ENCODE data around the gene MACO1. TPM values are rescaled to one million over a fixed set of nuclear protein-coding genes. Genes with fewer than 3 reads are reported as not detected.

Gene MACO1
- total and polyA plus RNA-seq, 2 experiments from 2014 or later, result 12.4 to 16.8 TPM

- H3K27ac ChIP-seq, result no peak overlapping the region
- H3K4me3 ChIP-seq, result no peak overlapping the region
- no peak for TF ChIP-seq EZH2 (IDR thresholded peaks at IDR 0.05; ENCODE audit: insufficient read depth, poor library complexity, severe bottlenecking)
- no peak for TF ChIP-seq EZH2phosphoT487 (IDR thresholded peaks at IDR 0.05; ENCODE audit: insufficient read depth, low read depth)
- H3K4me2 ChIP-seq (ENCODE audit: unreplicated experiment), result no peak overlapping the region
- H3K9me3 ChIP-seq (ENCODE audit: low read depth), result no peaks in the 10 kb centered on the region
- no peak overlapping the region for H2AFZ ChIP-seq
- H4K20me1 ChIP-seq (ENCODE audit: insufficient read depth), result no peaks in the 10 kb centered on the region
- H3K9me2 ChIP-seq (ENCODE audit: insufficient read depth), result no peaks in the 10 kb centered on the region
- H3K4me1 ChIP-seq (ENCODE audit: insufficient read depth), result no peaks in the 10 kb centered on the region
- no peak overlapping the region for H3K9ac ChIP-seq
- in situ Hi-C loops (cut with MboI), result loop anchor here (10.0 kb wide), 1 partner anchor 115 kb away; no protein-coding TSS in a partner anchor
- peak; percentile 95 for DNase-seq
- no peaks in the 10 kb centered on the region for H3K79me2 ChIP-seq (ENCODE audit: insufficient read depth)
- H3K36me3 ChIP-seq (ENCODE audit: low read depth), result no peaks in the 10 kb centered on the region
- no peaks in the 10 kb centered on the region for H3K27me3 ChIP-seq (replicated peaks; ENCODE audit: insufficient read depth)
- 35 to 42% methylated on average over 5 of the region's 5 CpGs for whole genome bisulfite sequencing, 2 experiments (ENCODE audit: low coverage in 1 of 2, low lambda C conversion rate in 2 of 2, missing lambda C conversion rate in 2 of 2)
- H3F3A ChIP-seq (ENCODE audit: insufficient read depth), result peaks cover 6% of the 10 kb centered on the region; the same call in 1 of the 2 replicates
Observed at GRCh38 chr1:25519624-25520023, 88.9 kb downstream of the MACO1 start.

GRCh38 chr1:25520446-25521061, 89.9 kb downstream of the MACO1 start:
- Histone ChIP-seq H3K9me3 (ENCODE audit: low read depth) (no peaks in the 10 kb centered on the region), H3K79me2 (ENCODE audit: insufficient read depth) (no peaks in the 10 kb centered on the region), H3K4me2 (ENCODE audit: unreplicated experiment) (no peak overlapping the region), H4K20me1 (ENCODE audit: insufficient read depth) (no peaks in the 10 kb centered on the region), H3K9ac (no peak overlapping the region), H2AFZ (no peak overlapping the region), H3F3A (ENCODE audit: insufficient read depth) (peaks cover 6% of the 10 kb centered on the region; the same call in 1 of the 2 replicates), H3K36me3 (ENCODE audit: low read depth) (no peaks in the 10 kb centered on the region), H3K27me3 (replicated peaks; ENCODE audit: insufficient read depth) (peaks cover 6% of the 10 kb centered on the region; the same call in 1 of the 2 replicates), H3K4me3 (no peak overlapping the region), H3K9me2 (ENCODE audit: insufficient read depth) (no peaks in the 10 kb centered on the region), H3K27ac (no peak overlapping the region), H3K4me1 (ENCODE audit: insufficient read depth) (no peaks in the 10 kb centered on the region)
- no peak for TF ChIP-seq EZH2phosphoT487 (IDR thresholded peaks at IDR 0.05; ENCODE audit: insufficient read depth, low read depth)
- no peak for TF ChIP-seq EZH2 (IDR thresholded peaks at IDR 0.05; ENCODE audit: insufficient read depth, poor library complexity, severe bottlenecking)
- 18 to 20% methylated on average over 4 of the region's 4 CpGs for WGBS, 2 experiments (ENCODE audit: low coverage in 1 of 2, low lambda C conversion rate in 2 of 2, missing lambda C conversion rate in 2 of 2)
- in situ Hi-C loops (cut with MboI), result no loop called here
- peak; percentile 71 for DNase-seq

- in situ Hi-C loops (cut with MboI), result no loop called here
- peak; percentile 45 for DNase-seq
Observed at GRCh38 chr1:25522031-25522655, 91.4 kb downstream of the MACO1 start.

GRCh38 chr1:25523542-25523941, 92.8 kb downstream of the MACO1 start:
- H3F3A ChIP-seq (ENCODE audit: insufficient read depth), result peaks cover 6% of the 10 kb centered on the region; the same call in 1 of the 2 replicates
- WGBS, 2 experiments (ENCODE audit: low coverage in 1 of 2, low lambda C conversion rate in 2 of 2, missing lambda C conversion rate in 2 of 2), result 72 to 92% methylated on average over 8 to 10 of the region's 10 CpGs
- no peak for TF ChIP-seq EZH2 (IDR thresholded peaks at IDR 0.05; ENCODE audit: insufficient read depth, poor library complexity, severe bottlenecking)
- no peak for TF ChIP-seq EZH2phosphoT487 (IDR thresholded peaks at IDR 0.05; ENCODE audit: insufficient read depth, low read depth)
- H3K36me3 ChIP-seq (ENCODE audit: low read depth), result no peaks in the 10 kb centered on the region
- no peak overlapping the region for H3K4me2 ChIP-seq (ENCODE audit: unreplicated experiment)
- H3K9me3 ChIP-seq (ENCODE audit: low read depth), result no peaks in the 10 kb centered on the region
- H2AFZ ChIP-seq, result no peak overlapping the region
- H4K20me1 ChIP-seq (ENCODE audit: insufficient read depth), result no peaks in the 10 kb centered on the region
- peak; percentile 44 for DNase-seq
- no peaks in the 10 kb centered on the region for H3K4me1 ChIP-seq (ENCODE audit: insufficient read depth)
- H3K79me2 ChIP-seq (ENCODE audit: insufficient read depth), result no peaks in the 10 kb centered on the region
- in situ Hi-C loops (cut with MboI), result no loop called here
- no peaks in the 10 kb centered on the region for H3K9me2 ChIP-seq (ENCODE audit: insufficient read depth)
- no peak overlapping the region for H3K27ac ChIP-seq
- peaks cover 7% of the 10 kb centered on the region; the same call in 1 of the 2 replicates for H3K27me3 ChIP-seq (replicated peaks; ENCODE audit: insufficient read depth)
- no peak overlapping the region for H3K4me3 ChIP-seq
- H3K9ac ChIP-seq, result no peak overlapping the region

More at GRCh38 chr1:25522031-25522655, 91.4 kb downstream of the MACO1 start:
- Histone ChIP-seq H2AFZ (no peak overlapping the region), H3K36me3 (ENCODE audit: low read depth) (no peaks in the 10 kb centered on the region), H3F3A (ENCODE audit: insufficient read depth) (peaks cover 6% of the 10 kb centered on the region; the same call in 1 of the 2 replicates), H3K27ac (no peak overlapping the region), H3K27me3 (replicated peaks; ENCODE audit: insufficient read depth) (peaks cover 7% of the 10 kb centered on the region; the same call in 1 of the 2 replicates), H3K79me2 (ENCODE audit: insufficient read depth) (no peaks in the 10 kb centered on the region), H3K4me1 (ENCODE audit: insufficient read depth) (no peaks in the 10 kb centered on the region), H3K4me3 (no peak overlapping the region), H3K4me2 (ENCODE audit: unreplicated experiment) (no peak overlapping the region), H3K9me3 (ENCODE audit: low read depth) (no peaks in the 10 kb centered on the region), H4K20me1 (ENCODE audit: insufficient read depth) (no peaks in the 10 kb centered on the region), H3K9ac (no peak overlapping the region), H3K9me2 (ENCODE audit: insufficient read depth) (no peaks in the 10 kb centered on the region)
- WGBS, 2 experiments (ENCODE audit: low coverage in 1 of 2, low lambda C conversion rate in 2 of 2, missing lambda C conversion rate in 2 of 2), result 38 to 42% methylated on average over 5 of the region's 5 CpGs
- no peak for TF ChIP-seq EZH2 (IDR thresholded peaks at IDR 0.05; ENCODE audit: insufficient read depth, poor library complexity, severe bottlenecking)
- no peak for TF ChIP-seq EZH2phosphoT487 (IDR thresholded peaks at IDR 0.05; ENCODE audit: insufficient read depth, low read depth)

Measured in GM23248 (cell line).